Naive thymus-derived CD4-positive, alpha-beta T cell (primary cell): ENCODE results near the gene PDPK1. TPM values are rescaled to one million over a fixed set of nuclear protein-coding genes. Genes with fewer than 3 reads are reported as not detected.

Experiments used
- ATAC-seq: fragments of 150-1000 bp; cut with Tn5 transposase; 2 replicates; pipeline ENCODE4 v1.10.0; 2021; ENCODE audit warnings: mild to moderate bottlenecking, moderate library complexity
- CTCF ChIA-PET: fragments of 350-600 bp; sonication (Branson Sonifier 250); formaldehyde crosslinking; loops from one replicate; lab custom pipeline; 2021; ENCODE audit warnings: antibody characterized with exemption; lab: Charles Lee
- POLR2A ChIA-PET: fragments of 350-600 bp; sonication (Branson Sonifier 250); formaldehyde crosslinking; loops from one replicate; lab custom pipeline; 2021; ENCODE audit warnings: antibody characterized with exemption, inconsistent platforms; lab: Charles Lee
- DNase-seq, 9 donors: peaks; one replicate each; pipeline versions ENCODE4 v3.0.0 to v3.0.0-alpha.2; 2020 to 2022; ENCODE audit warnings: mixed read lengths in 1 of 9
- H3K27ac ChIP-seq: one replicate; pipeline ENCODE4 v1.7.0; 2013; ENCODE audit warnings: mild to moderate bottlenecking, low read depth, low read length, moderate library complexity
- H3K27me3 ChIP-seq, 2 donors: one replicate each; pipeline ENCODE4 v1.7.0; 2013; ENCODE audit warnings: low read length in 2 of 2, mild to moderate bottlenecking in 2 of 2, moderate library complexity in 2 of 2; ENCODE audit not compliant: control insufficient read depth in 2 of 2, insufficient read depth in 2 of 2
- H3K36me3 ChIP-seq, 3 experiments: 1 replicate in 2 of 3; 2 replicates in 1 of 3; pipeline ENCODE4 v1.7.0; 2013; ENCODE audit warnings: low read length in 3 of 3, mild to moderate bottlenecking in 3 of 3, moderate library complexity in 1 of 3; ENCODE audit not compliant: insufficient read depth in 3 of 3, control insufficient read depth in 2 of 3
- H3K4me1 ChIP-seq, 2 donors: one replicate each; pipeline ENCODE4 v1.7.0; 2013; ENCODE audit warnings: low read length in 2 of 2, mild to moderate bottlenecking in 2 of 2, moderate library complexity in 1 of 2; ENCODE audit not compliant: control insufficient read depth in 2 of 2, insufficient read depth in 2 of 2
- H3K4me3 ChIP-seq: 2 replicates; pipeline ENCODE4 v1.7.0; 2013; ENCODE audit warnings: mild to moderate bottlenecking, low read length
- H3K9me3 ChIP-seq, 3 experiments: 1 replicate in 2 of 3; 2 replicates in 1 of 3; pipeline ENCODE4 v1.7.0; 2013; ENCODE audit warnings: low read length in 3 of 3; ENCODE audit not compliant: control insufficient read depth in 2 of 3
- H3K27ac Mint-ChIP-seq, 9 donors: one replicate each; pipeline ENCODE4 v1.8.0; 2020 to 2022; ENCODE audit warnings: mixed read lengths in 9 of 9, mild to moderate bottlenecking in 8 of 9, moderate library complexity in 5 of 9, inconsistent platforms in 2 of 9
- H3K27me3 Mint-ChIP-seq, 5 donors: one replicate each; pipeline ENCODE4 v1.8.0; 2021 to 2022; ENCODE audit warnings: mixed read lengths in 5 of 5, mild to moderate bottlenecking in 1 of 5
- H3K36me3 Mint-ChIP-seq, 5 donors: one replicate each; pipeline ENCODE4 v1.8.0; 2020 to 2022; ENCODE audit warnings: mixed read lengths in 5 of 5, mild to moderate bottlenecking in 3 of 5, inconsistent platforms in 1 of 5
- H3K4me1 Mint-ChIP-seq, 7 donors: one replicate each; pipeline ENCODE4 v1.8.0; 2020 to 2022; ENCODE audit warnings: mixed read lengths in 7 of 7, mild to moderate bottlenecking in 3 of 7, inconsistent platforms in 1 of 7
- H3K4me3 Mint-ChIP-seq, 10 donors: one replicate each; pipeline ENCODE4 v1.8.0; 2020 to 2022; ENCODE audit warnings: mild to moderate bottlenecking in 10 of 10, mixed read lengths in 10 of 10, moderate library complexity in 6 of 10, inconsistent platforms in 2 of 10
- H3K9me3 Mint-ChIP-seq, 11 donors: one replicate each; pipeline ENCODE4 v1.8.0; 2020 to 2022; ENCODE audit warnings: mixed read lengths in 11 of 11, mild to moderate bottlenecking in 4 of 11, inconsistent platforms in 1 of 11, moderate library complexity in 1 of 11
- intact Hi-C, 2 donors: fragments of 100-400 bp; cut with micrococcal nuclease; formaldehyde crosslinking; loops; one replicate each; pipeline ENCODE4 v1.15.1; 2023
- polyA plus RNA-seq, 2 donors: library from polyadenylated mRNA; unstranded; fragments of 300-500 nt; fragmentation: Illumina TruSeq; gene quantifications; one replicate each; pipeline ENCODE4 v1.2.3, GENCODE V29; 2021
- total RNA-seq, 6 experiments: library from RNA in 5 of 6; stranded (reverse) in 5 of 6; gene quantifications; 1 replicate in 5 of 6; 2 replicates in 1 of 6; pipeline ENCODE4 v1.2.3 and lab custom pipeline; 2021 to 2026

Gene PDPK1
- total and polyA plus RNA-seq, 7 experiments from 2014 or later, result 30.7 to 71.5 (median 56.5) TPM

- H3K27me3 Mint-ChIP-seq, result no peaks in the 10 kb centered on the region
- Histone ChIP-seq H3K27me3 (no peaks in the 10 kb centered on the region), H3K4me1 (peaks cover 0 to 11% of the 10 kb centered on the region in 2 donors), H3K36me3 (peaks cover 5 to 55% (median 14%) of the 10 kb centered on the region in 3 experiments), H3K9me3 (no peaks in the 10 kb centered on the region), H3K27ac (no peak overlapping the region), H3K4me3 (no peak overlapping the region)
- no peak overlapping the region for H3K4me3 Mint-ChIP-seq
- peaks cover 15 to 24% (median 22%) of the 10 kb centered on the region in 7 donors for H3K4me1 Mint-ChIP-seq
- ChIA-PET POLR2A (no interaction called here), CTCF (interaction anchor here (1.1 kb wide), 1 partner anchor 368 kb away, joined by 3 read pairs; no protein-coding TSS in a partner anchor)
- intact Hi-C loops, result no loop called here
- ATAC-seq (no peak), DNase-seq (no peak)
- H3K27ac Mint-ChIP-seq, result peak overlapping the region in 5 of 9 donors; percentile 13 to 44 (median 36)
- H3K9me3 Mint-ChIP-seq, result no peaks in the 10 kb centered on the region
- H3K36me3 Mint-ChIP-seq, result peaks cover 6 to 30% (median 15%) of the 10 kb centered on the region in 5 donors
Measured at GRCh38 chr16:2591476-2592240, 53.8 kb downstream of the PDPK1 start.

GRCh38 chr16:2592786-2593185, 55.0 kb downstream of the PDPK1 start:
- intact Hi-C loops, result no loop called here
- CTCF ChIA-PET, result no interaction called here

GRCh38 chr16:2595393-2596205, 57.8 kb downstream of the PDPK1 start:
- POLR2A ChIA-PET, result no interaction called here
- Mint-ChIP-seq H3K36me3 (peaks cover 0 to 14% (median 3%) of the 10 kb centered on the region in 5 donors), H3K4me1 (peaks cover 15 to 24% (median 22%) of the 10 kb centered on the region in 7 donors), H3K27ac (peak overlapping the region in 2 of 9 donors; percentile 56 to 62), H3K9me3 (no peaks in the 10 kb centered on the region), H3K27me3 (no peaks in the 10 kb centered on the region), H3K4me3 (no peak overlapping the region)
- intact Hi-C loops, result no loop called here
- Histone ChIP-seq H3K4me1 (peaks cover 0 to 11% of the 10 kb centered on the region in 2 donors), H3K27me3 (no peaks in the 10 kb centered on the region), H3K36me3 (peaks cover 0 to 40% (median 6%) of the 10 kb centered on the region in 3 experiments), H3K27ac (no peak overlapping the region), H3K4me3 (no peak overlapping the region), H3K9me3 (no peaks in the 10 kb centered on the region)
- CTCF ChIA-PET, result no interaction called here
- ATAC-seq, result no peak
- DNase-seq, result no peak

More at GRCh38 chr16:2592786-2593185, 55.0 kb downstream of the PDPK1 start:
- no peaks in the 10 kb centered on the region for H3K9me3 ChIP-seq
- Mint-ChIP-seq H3K36me3 (peaks cover 0 to 23% (median 8%) of the 10 kb centered on the region in 5 donors), H3K9me3 (no peaks in the 10 kb centered on the region), H3K27me3 (no peaks in the 10 kb centered on the region), H3K4me1 (peaks cover 15 to 24% (median 22%) of the 10 kb centered on the region in 7 donors), H3K4me3 (peak overlapping the region in 1 of 10 donors; percentile 4), H3K27ac (peak overlapping the region in 4 of 9 donors; percentile 43 to 89 (median 68))
- H3K4me3 ChIP-seq, result no peak overlapping the region
- no peaks in the 10 kb centered on the region for H3K27me3 ChIP-seq
- peaks cover 5 to 55% (median 12%) of the 10 kb centered on the region in 3 experiments for H3K36me3 ChIP-seq
- peak overlapping the region; percentile 1 for H3K27ac ChIP-seq
- DNase-seq (no peak), ATAC-seq (no peak)
- H3K4me1 ChIP-seq, result peaks cover 0 to 11% of the 10 kb centered on the region in 2 donors
- POLR2A ChIA-PET, result interaction anchor here (0.6 kb wide), 1 partner anchor 520 kb away, joined by 4 read pairs; no protein-coding TSS in a partner anchor

GRCh38 chr16:2596747-2597559, 59.1 kb downstream of the PDPK1 start:
- peaks cover 0 to 40% (median 6%) of the 10 kb centered on the region in 3 experiments for H3K36me3 ChIP-seq
- POLR2A ChIA-PET, result no interaction called here
- Mint-ChIP-seq H3K4me1 (peaks cover 12 to 22% (median 20%) of the 10 kb centered on the region in 7 donors), H3K36me3 (peaks cover 0 to 14% (median 3%) of the 10 kb centered on the region in 5 donors), H3K9me3 (no peaks in the 10 kb centered on the region), H3K4me3 (no peak overlapping the region), H3K27me3 (no peaks in the 10 kb centered on the region), H3K27ac (no peak overlapping the region)
- DNase-seq (no peak), ATAC-seq (no peak)
- no peaks in the 10 kb centered on the region for H3K9me3 ChIP-seq
- H3K4me1 ChIP-seq, result peaks cover 0 to 11% of the 10 kb centered on the region in 2 donors
- no peaks in the 10 kb centered on the region for H3K27me3 ChIP-seq
- intact Hi-C loops, result no loop called here
- CTCF ChIA-PET, result no interaction called here
- no peak overlapping the region for H3K27ac ChIP-seq
- no peak overlapping the region for H3K4me3 ChIP-seq

- Mint-ChIP-seq H3K9me3 (no peaks in the 10 kb centered on the region), H3K36me3 (peaks cover 0 to 14% (median 3%) of the 10 kb centered on the region in 5 donors)
- POLR2A ChIA-PET, result no interaction called here
Measured at GRCh38 chr16:2597560-2597902, 59.7 kb downstream of the PDPK1 start.

GRCh38 chr16:2598133-2598641, 60.4 kb downstream of the PDPK1 start:
- POLR2A ChIA-PET, result no interaction called here
- no peaks in the 10 kb centered on the region for H3K27me3 Mint-ChIP-seq
- Histone ChIP-seq H3K4me3 (no peak overlapping the region), H3K4me1 (peaks cover 0 to 4% of the 10 kb centered on the region in 2 donors), H3K36me3 (peaks cover 0 to 41% (median 6%) of the 10 kb centered on the region in 3 experiments), H3K27ac (no peak overlapping the region), H3K27me3 (no peaks in the 10 kb centered on the region), H3K9me3 (no peaks in the 10 kb centered on the region)
- H3K4me1 Mint-ChIP-seq, result peaks cover 7 to 23% (median 11%) of the 10 kb centered on the region in 7 donors
- ATAC-seq (no peak), DNase-seq (no peak)
- H3K9me3 Mint-ChIP-seq, result no peaks in the 10 kb centered on the region
- no peak overlapping the region for H3K4me3 Mint-ChIP-seq
- no peak overlapping the region for H3K27ac Mint-ChIP-seq
- intact Hi-C loops, result no loop called here
- CTCF ChIA-PET, result no interaction called here
- peaks cover 0 to 14% (median 3%) of the 10 kb centered on the region in 5 donors for H3K36me3 Mint-ChIP-seq

More at GRCh38 chr16:2597560-2597902, 59.7 kb downstream of the PDPK1 start:
- intact Hi-C loops, result no loop called here
- no peak for DNase-seq
- H3K4me3 ChIP-seq, result no peak overlapping the region
- H3K27me3 ChIP-seq, result no peaks in the 10 kb centered on the region
- ATAC-seq, result no peak
- peaks cover 0 to 10% of the 10 kb centered on the region in 2 donors for H3K4me1 ChIP-seq
- H3K36me3 ChIP-seq, result peaks cover 0 to 40% (median 6%) of the 10 kb centered on the region in 3 experiments
- no peaks in the 10 kb centered on the region for H3K9me3 ChIP-seq
- CTCF ChIA-PET, result no interaction called here
- peaks cover 7 to 22% (median 14%) of the 10 kb centered on the region in 7 donors for H3K4me1 Mint-ChIP-seq
- no peak overlapping the region for H3K4me3 Mint-ChIP-seq
- H3K27ac Mint-ChIP-seq, result no peak overlapping the region
- H3K27me3 Mint-ChIP-seq, result no peaks in the 10 kb centered on the region
- H3K27ac ChIP-seq, result no peak overlapping the region
